Adrenal gland (tissue), 5 donors: ENCODE results near the gene MIOX.

Experiments
- POLR2A ChIP-seq, 2 donors: fragments of 450-650 bp; IDR thresholded peaks; one replicate each; pipeline ENCODE4 v1.6.1; 2017; ENCODE audit warnings: antibody characterized with exemption in 2 of 2, mild to moderate bottlenecking in 2 of 2, moderate library complexity in 1 of 2
- TF ChIP-seq, protein P1 (sequence below), 6 experiments: fragments of 450-650 bp in 4 of 6; fragments of 200-600 bp in 2 of 6; sonication (generic) in 1 of 6; IDR thresholded peaks; 1 replicate in 5 of 6; 2 replicates in 1 of 6; pipeline versions ENCODE4 v1.5.1 to v1.8.0; 2016 to 2021; ENCODE audit warnings: antibody characterized with exemption in 6 of 6, mild to moderate bottlenecking in 2 of 6, moderate library complexity in 1 of 6
- donor health status: DM: no; HTN: no; CAD: no.

DNA sequence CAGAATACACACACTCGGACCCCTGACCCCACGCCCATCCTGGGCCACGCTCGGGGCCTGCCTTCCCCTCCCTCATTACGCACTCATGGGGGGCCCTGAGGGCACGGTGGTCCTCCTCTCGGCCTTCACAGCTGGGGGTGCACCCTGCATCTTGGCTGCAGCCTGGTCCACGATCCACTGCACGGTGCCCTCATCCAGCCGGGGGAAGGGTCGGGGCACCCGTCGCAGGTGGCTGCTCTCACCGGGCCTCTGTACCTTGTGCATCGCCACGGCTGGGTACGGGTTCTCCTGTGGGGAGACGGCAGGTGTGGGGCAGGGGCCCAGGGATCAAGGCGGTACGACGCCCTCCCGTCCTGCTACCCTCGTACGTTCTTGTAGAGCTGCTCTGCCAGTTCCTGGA is 22.2 kb upstream of the MIOX start:
- no peak for TF ChIP-seq POLR2A (IDR thresholded peaks at IDR 0.05)
- TF ChIP-seq, protein P1, sequence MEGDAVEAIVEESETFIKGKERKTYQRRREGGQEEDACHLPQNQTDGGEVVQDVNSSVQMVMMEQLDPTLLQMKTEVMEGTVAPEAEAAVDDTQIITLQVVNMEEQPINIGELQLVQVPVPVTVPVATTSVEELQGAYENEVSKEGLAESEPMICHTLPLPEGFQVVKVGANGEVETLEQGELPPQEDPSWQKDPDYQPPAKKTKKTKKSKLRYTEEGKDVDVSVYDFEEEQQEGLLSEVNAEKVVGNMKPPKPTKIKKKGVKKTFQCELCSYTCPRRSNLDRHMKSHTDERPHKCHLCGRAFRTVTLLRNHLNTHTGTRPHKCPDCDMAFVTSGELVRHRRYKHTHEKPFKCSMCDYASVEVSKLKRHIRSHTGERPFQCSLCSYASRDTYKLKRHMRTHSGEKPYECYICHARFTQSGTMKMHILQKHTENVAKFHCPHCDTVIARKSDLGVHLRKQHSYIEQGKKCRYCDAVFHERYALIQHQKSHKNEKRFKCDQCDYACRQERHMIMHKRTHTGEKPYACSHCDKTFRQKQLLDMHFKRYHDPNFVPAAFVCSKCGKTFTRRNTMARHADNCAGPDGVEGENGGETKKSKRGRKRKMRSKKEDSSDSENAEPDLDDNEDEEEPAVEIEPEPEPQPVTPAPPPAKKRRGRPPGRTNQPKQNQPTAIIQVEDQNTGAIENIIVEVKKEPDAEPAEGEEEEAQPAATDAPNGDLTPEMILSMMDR (IDR thresholded peaks at IDR 0.05) = no peak
